Cerebellar cortex (tissue), 1 donor: Measurements from ENCODE around the gene CNTNAP5.

Experiments used
- DNase-seq: peaks from one replicate; pipeline ENCODE4 v3.0.0-alpha.2; 2015; ENCODE audit warnings: low spot score

The CNTNAP5 gene

DNA sequence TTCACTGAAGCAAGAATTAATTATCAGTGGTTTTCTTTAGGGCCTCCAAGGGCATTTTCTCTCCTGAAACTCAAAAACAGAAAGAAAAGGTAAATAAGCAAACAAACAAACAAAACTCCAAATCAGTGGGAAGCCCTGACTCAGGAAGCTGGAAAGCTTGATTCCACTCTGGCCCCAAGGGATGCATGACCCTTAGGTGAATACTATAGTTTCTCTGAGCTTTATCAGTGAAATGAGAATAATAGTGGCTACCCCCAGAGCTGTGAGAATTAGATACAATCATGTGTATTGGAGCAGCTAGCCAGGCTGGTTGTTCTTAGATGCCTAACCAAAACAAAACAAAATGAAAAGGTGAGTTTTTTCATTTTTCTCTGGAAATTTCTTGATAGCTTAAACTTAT, 585.1 kb downstream of the CNTNAP5 start:
- DNase-seq, result no peak

DNA sequence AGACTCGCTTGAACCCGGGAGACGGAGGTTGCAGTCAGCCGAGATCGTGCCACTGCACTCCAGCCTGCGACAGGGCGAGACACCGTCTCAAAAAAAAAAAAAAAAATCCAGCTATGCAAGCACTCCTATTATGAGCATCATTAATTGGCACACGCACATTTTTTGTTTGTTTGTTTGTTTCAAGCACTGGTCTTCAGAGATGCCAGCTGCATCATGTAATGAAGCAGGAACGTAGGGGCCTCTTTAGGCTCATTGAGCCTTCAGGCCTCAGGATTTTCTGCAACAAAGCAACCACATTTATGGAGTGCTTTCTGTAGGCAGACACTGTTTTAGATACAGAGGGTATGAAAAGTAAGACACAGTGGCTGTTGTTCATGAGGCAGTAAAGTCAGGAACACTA, 585.8 kb downstream of the CNTNAP5 start:
- DNase-seq, result no peak

DNA sequence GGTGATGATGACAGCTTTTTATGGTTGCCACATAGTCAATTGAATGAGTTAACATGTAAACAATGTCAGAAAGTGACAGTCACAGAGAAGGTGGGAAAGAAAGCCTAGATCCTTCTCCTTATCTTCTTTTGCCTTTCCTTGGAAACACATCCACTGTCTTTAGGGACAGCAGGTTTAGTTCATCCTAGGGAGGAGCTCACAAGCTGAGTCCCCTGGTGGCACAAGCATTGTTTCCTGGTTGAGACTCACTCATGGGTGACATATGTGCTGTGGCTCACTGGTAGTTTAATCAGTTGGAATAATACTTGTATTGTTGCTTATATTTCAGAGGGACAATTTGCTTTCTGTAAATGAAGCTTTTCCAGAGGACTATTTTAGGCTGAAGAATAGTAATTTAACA, 598.5 kb downstream of the CNTNAP5 start:
- no peak for DNase-seq

DNA sequence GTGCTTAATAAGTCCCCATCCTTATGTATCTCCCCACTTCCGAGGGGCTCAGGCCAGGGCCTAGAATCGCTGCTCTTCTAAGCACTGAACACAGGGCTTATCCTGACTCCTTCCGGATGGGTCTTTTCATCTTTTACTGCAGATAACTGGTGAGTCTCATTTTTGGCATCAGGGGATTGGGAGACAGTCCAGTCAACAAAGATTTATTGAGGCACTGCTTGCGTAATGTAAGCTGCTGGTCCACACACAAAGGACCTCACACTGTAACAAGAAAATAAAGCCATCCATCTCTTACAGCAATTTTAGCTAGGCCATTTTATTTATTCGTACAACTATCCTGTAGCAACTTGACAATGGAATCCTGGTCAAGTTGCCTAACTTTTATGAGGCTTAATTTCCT, 600.5 kb downstream of the CNTNAP5 start:
- no peak for DNase-seq

- DNase-seq, result no peak
Observed at GRCh38 chr2:124626993-124627392, 601.9 kb downstream of the CNTNAP5 start.

DNA sequence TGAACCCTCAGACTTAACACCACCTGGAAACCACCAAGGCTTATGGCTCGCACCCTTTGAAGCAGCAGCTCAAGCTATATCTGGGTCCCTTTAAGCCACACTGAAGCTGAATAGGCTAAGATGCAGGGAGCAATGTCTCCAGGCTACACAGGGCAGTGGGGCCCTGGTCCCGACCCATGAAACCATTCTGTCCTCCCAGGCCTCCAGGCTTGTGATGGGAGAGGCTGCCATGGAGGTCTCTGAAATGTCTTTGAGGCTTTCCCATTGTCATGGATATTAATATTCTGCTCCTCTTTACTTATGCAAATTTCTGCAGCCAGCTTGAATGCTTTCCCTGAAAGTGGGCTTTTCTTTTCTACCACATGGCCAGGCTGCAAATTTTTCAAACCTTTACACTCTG, 608.7 kb downstream of the CNTNAP5 start:
- no peak for DNase-seq

- no peak for DNase-seq
Observed at GRCh38 chr2:124639524-124639923, 614.4 kb downstream of the CNTNAP5 start.

DNA sequence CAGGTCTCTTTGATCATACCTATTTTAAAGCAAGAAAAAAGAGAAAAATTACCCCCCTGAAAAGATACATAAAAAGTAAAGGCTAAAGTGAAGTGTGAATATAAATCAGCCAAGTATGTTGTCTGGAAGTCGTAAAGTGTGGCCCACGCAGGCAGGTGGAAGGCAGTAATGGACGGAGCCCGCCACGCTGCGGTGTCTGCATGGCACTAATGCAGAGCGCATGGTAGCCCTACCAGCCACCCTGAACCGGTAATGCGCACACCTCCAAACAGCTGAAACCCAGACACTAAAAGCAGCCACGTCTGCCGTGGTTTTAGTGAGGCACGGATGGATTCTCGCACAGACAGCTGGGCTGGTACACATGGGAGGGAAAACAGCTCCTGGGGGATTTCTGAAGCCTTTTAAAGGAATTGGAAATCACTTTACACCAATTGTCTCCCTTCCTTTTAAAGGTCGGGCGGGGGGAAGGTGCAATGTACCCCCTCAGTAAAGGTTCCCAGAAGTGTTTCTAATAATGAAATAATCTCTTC, 615.2 kb downstream of the CNTNAP5 start:
- no peak for DNase-seq

DNA sequence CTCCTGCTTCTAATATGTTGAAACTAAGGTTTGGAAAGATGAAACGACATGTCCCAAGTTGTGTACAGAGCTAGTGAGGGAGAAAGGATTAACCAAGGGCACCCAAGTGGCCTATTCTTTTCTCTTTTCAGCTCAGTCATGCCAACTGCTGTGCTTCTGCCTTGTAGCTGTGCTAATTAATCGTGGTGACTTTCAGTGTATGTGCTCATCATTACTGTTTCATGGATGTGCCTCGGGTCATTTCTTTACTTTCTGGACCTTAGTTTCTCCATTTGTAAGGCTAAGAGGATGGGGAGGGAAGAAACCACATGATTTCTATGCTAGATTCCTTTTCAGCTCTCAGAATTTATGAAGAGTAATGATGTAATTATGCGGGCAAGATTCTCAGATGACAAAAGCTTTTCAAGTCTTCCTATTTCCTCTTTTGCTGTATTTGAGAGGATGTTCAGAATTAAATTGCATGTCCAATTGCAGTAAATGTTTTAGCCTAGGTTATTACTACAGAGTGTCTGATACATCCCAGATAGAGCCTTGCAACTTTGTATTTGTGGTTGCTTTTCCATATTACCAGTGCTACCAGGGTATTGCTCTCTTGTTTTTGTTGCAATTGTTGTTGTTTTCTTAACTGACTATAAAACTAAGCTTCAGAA, 621.2 kb downstream of the CNTNAP5 start:
- no peak for DNase-seq

DNA sequence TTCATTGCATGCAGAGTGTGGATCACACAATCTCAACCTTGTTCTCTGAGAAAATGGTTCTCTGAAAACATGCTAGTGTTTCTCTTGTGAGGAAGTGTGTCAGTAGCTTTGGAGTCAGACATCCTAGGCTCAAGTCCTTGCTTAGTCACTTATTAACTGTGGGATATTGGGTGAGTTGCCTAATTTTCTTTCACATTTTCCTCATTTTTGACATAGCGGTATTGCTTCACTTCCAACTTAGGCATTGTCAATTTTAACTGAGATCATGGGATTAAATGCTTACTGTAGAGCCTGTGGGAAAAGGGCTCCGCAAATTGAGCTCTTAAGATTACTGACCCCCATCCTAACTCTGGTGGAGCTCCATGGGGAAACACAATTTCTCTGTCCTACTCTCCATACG, 622.2 kb downstream of the CNTNAP5 start:
- no peak for DNase-seq

- DNase-seq, result no peak
Observed at GRCh38 chr2:124647663-124648062, 622.6 kb downstream of the CNTNAP5 start.

- no peak for DNase-seq
Observed at GRCh38 chr2:124649001-124649400, 623.9 kb downstream of the CNTNAP5 start.

DNA sequence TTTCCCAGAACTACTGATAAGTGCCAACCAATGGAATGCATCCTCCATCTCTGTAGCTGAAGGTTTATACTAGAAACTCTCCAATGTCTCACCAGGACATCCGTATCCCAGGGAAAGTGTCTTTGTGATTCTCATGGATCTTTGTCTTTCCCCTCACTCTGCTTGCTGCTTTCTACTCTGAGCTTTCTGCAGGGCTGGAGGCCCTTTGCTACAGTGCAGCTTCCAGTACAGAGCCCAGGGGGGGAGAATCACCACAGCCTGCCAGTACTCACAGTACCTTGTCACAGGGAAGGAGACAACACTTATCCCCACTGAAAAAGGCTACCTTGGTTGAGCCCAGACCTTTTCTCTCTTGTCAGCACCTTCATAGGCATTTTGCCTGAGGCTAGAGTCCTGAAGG, 627.0 kb downstream of the CNTNAP5 start:
- DNase-seq, result no peak

- DNase-seq, result no peak
Observed at GRCh38 chr2:124658373-124658772, 633.3 kb downstream of the CNTNAP5 start.

GRCh38 chr2:124661558-124661957, 636.5 kb downstream of the CNTNAP5 start:
- DNase-seq, result no peak

- DNase-seq, result no peak
Observed at GRCh38 chr2:124662946-124663644, 638.0 kb downstream of the CNTNAP5 start.

GRCh38 chr2:124663645-124663997, 638.5 kb downstream of the CNTNAP5 start:
- DNase-seq, result no peak

- DNase-seq, result no peak
Observed at GRCh38 chr2:124664363-124664762, 639.3 kb downstream of the CNTNAP5 start.

DNA sequence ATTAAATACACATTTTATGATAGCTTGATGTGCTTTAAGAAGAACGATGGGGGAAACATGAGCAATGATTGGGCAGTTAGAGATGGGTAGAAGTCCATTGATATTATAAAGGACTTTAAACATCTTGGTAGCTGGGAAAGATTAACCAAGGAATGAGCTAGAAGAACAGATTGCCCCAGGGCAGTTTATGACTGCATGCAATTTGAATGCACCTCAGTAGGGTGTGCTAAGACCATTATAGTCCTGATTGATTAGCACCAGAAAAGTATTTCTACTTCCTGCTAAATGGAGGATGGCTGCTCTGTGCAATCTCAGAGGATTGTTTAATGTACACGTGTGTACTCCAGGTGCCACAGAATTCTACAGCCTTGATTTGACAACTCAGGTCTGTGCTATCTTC, 641.9 kb downstream of the CNTNAP5 start:
- no peak for DNase-seq

DNA sequence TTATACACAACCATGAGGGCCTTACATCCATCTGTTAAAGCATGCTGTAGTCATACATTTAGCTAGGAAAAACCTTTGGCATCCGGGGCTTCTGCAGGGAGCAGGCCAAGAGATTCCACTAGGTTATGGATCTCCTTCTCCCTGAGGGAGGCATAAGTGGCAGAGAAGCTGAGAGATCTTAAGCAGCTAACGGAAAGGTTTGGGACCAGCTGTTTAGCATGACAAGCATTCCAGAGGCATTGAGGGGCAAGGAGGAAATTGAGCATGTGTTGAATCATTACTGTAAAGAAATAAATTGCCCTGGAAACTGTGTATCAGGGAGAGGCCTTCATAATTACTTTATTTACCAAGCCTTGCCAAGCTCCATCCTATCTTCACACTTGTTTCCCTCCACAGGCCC, 643.1 kb downstream of the CNTNAP5 start:
- no peak for DNase-seq

DNA sequence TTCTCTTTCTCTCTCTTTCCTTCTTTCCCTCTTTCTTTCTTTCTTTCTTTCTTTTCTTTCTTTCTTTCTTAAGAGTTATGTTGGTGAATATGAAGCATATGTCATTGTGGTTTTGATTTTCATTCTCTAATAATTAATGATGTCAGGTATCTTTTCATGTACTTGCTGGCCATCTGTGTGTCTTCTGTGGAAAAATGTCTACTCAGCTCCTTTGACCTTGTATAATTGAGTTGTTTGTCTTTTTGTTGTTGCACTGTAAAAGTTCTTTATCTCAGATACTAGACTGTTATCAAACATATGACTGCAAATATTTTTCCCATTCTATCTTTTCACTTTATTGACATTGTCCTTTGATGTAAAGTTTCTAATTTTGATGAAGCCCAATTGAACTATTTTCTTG, 645.1 kb downstream of the CNTNAP5 start:
- DNase-seq, result no peak

DNA sequence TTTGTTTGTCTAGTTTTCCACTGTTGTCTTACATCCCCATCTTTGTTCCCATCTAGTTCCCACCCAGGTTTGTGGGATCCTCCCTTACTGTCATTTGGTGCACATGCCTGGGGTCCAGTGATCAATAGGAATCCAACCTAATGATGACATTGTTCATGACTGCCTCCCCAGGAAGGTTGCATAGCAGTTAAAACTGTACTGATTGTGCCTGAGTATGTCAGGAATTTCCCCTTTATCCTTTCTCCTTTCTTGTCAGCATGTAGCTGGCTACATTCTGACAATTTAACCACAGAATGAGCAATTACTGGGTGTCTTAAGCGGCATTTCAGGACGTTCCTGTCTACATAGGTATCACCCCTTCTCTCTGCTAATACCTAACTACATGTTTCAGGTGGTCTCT, 653.0 kb downstream of the CNTNAP5 start:
- no peak for DNase-seq

DNA sequence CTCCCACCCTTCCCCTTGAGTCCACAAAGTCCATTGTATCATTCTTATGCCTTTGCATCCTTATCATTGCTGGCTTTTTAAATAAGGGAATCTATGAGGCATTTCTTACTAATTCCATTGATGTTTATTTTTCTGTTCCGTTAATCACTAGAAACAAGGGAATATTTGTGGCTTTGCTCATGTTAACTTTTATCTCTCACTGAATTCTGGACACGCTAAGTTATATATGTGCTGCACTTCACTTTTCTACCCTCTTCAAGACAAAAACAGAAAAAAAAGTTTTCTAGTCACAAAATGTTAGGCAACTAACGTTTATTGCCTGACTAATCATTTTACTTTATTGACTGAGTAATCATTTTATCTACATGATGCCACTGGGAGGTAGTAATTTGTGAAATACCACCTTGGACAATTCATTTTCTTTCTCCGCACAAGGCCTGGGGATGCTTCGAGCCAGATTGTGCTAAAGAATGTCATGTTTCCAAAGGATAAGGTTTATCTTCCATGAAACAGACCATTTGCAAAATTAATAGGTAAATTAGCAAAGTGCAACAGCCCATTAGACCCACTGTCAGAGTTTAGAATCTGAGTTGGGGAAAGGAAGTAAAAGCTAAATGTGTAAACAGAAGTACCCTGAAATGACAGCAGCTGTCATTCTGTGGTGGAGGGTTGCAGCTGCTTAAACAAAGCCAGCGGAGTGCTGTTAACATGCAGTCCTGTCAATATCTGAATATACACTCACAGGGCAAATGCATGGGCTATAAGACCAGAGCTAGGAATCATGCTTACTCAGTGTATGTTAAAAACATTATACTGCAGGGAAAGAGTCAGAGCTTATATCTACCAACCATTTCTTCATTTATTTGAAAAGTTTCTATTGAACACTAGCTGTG, 658.7 kb downstream of the CNTNAP5 start:
- DNase-seq, result no peak
